ENCODE results near the gene ABCC2.
"Not testable (repeated sequence)": the region's sequence is repeated elsewhere in the genome, so short reads cannot be mapped to it uniquely, and the experiment has no call there.

ABCC2 gene

DNA sequence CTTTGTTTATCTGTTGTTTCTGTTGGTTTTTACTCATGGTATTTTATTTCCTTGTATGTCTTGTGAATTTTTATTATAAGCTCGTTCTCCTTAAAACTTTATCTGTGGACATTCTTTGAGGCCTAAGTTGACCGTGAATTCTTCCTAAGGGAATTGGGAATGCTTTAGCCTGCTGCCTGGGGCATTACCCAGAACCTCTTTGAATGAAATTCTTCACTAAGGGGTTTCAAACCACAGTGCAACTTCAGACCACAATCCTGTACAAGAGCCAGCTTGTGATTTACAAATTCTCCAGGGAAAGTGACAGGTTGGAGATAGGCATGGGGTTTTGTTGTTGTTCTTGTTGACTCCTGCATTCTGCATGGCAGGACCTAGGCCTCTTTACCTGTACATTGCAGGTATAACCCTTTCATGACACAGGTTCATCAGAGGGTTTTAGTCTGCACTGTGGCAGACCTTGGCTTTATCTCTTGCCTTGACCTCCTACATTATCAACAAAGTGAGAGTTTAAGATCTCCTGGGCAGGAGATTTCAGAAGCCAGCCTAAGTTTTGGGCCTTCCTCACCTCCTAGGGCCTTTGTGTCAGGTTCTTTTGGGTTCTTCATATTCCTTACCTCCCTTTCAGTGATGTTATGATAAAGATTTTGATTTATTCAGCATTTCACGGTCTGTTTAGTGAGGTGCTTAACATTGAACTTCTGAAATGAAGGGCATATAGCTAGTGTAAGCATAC is 70.2 kb downstream of the ABCC2 start:
- no peak for DNase-seq (ENCODE audit: low read depth in 2 of 2)

DNA sequence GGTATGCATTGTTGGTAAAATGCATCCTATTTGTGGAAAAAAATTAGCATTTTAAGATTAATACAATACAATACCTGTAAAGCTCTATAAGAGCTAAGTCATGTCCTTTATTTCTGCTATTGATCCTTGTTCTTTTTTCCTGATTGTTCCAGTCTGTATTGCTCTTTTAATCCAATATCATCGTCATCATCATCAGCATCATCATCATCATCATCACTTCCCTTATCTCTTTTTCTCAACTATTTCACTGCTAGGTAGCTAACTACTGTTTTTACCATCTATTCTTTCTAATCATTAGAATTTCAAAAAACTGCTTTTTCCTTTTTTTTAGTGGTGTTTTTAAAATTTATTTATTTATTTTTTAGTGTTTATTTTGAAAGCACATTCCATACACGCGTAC is 71.2 kb downstream of the ABCC2 start:
- DNase-seq (ENCODE audit: low read depth in 2 of 2) = no peak

DNA sequence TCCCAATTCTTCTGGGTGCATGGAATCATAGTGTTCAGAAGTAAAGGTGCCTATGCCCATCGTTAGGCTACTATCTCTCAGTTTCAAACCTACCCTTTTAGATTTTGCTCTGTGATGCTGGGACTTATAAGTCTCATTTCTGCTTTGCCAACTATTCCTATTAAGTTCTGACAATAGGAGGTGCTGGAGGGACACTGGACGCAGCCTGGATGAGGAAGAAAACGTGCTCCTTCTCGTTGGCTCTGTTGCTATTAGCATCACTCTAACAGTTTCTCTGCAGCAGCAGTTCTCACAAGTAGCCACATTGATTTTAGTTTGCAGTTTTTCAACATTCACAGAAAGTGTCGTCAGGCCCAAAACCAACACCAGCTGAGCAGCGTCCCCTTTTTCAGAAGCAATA is 72.4 kb downstream of the ABCC2 start:
- DNase-seq (ENCODE audit: low read depth in 2 of 2) = no peak

DNA sequence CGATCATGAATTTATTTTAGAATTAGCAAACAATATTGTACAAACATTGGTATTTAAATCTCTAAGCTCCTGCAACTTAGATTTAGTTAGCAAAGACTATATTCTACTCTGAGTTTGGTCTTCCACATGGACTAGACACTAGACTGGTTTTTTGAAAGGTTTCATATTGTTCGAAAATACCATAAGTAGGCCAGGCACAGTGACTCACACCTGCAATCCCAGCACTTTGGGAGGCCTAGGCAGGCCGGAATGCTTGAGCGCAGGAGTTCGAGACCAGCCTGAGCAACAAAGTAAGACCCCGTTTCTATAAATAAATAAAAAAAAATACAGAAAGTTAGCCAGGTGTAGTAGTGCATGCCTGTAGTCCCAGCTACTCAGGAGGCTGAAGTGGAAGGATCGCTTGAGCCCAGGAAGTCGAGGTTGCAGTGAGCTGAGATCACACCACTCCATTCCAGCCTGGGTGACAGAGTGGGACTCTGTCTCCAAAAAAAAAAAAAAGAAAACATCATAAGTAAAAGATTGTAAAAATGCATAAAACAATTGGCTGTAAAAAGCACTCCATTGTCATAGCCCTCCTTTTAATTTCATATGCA is 73.1 kb downstream of the ABCC2 start:
- DNase-seq (ENCODE audit: low read depth in 2 of 2) = no peak

- DNase-seq (ENCODE audit: low read depth in 2 of 2) = no peak
These were observed 76.4 kb downstream of the ABCC2 start for GRCh38 chr10:99858849-99859248.

GRCh38 chr10:99859585-99859984 is 77.1 kb downstream of the ABCC2 start:
- no peak for DNase-seq (ENCODE audit: low read depth in 2 of 2)

- no peak for DNase-seq (ENCODE audit: low read depth in 2 of 2)
These were observed 78.0 kb downstream of the ABCC2 start for GRCh38 chr10:99860466-99860865.

GRCh38 chr10:99863535-99864240 is 81.2 kb downstream of the ABCC2 start:
- DNase-seq (ENCODE audit: low read depth in 2 of 2) = not testable (repeated sequence)

DNA sequence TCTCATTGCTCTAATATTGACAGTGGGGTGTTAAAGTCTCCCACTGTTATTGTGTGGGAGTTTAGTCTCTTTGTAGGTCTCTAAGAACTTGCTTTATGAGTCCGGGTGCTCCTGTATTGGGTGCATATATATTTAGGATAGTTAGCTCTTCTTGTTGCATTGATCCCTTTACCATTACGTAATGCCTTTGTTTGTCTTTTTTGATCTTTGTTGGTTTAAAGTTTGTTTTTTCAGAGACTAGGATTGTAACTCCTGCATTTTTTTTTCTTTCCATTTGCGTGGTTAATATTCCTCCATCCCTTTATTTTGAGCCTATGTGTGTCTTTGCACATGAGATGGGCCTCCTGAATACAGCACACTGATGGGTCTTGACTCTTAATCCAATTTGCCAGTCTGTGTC is 84.8 kb downstream of the ABCC2 start:
- DNase-seq (ENCODE audit: low read depth in 2 of 2) = not testable (repeated sequence)

DNA sequence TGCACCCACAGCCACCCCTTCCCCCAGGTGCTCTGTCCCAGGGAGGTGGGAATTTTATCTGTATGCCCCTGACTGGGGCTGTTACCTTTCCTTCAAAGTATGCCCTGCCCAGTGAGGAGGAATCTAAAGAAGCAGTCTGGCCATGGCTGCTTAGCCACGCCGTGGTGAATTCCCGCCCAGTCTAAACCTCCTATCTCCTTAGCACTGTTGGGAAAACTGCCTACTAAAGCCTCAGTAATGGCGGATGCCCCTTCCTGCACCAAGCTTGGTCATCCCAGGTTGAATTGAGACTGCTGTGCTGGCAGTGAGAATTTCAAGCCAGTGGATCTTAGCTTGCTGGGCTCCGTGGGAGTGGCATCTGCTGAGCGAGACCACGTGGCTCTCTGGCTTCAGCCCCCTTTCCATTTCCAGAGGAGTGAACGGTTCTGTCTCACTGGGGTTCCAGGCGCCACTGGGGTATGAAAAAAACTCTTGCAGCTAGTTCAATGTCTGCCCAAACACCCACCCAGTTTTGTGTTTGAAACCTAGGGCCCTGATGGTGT is 87.2 kb downstream of the ABCC2 start:
- DNase-seq (ENCODE audit: low read depth in 2 of 2) = no peak

DNA sequence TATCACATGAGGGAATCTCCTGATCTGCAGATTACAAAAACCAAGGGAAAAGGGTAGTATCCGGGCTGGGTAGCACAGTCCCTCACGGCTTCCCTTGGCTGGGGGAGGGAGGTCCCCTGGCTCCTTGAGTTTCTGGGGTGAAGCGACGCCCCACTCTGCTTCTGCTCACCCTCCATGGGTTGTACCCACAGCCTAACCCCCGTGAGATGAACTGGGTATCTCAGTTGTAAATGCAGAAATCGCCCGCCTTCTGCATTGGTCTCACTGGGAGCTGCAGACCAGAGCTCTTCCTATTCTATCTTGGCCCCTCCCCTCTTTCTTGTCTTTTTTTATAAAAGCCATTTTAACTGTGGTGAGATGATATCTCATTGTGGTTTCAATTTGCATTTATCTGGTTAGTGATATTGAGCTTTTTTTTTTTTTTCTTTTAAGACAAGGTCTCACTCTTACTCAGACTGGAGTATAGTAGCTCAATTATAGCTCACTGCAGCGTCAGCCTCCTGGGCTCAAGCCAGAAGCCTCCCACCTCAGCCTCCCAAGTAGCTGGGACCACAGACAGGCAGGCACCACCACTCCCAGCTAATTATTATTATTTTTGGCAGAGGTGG is 87.8 kb downstream of the ABCC2 start:
- DNase-seq (ENCODE audit: low read depth in 2 of 2) = no peak

DNA sequence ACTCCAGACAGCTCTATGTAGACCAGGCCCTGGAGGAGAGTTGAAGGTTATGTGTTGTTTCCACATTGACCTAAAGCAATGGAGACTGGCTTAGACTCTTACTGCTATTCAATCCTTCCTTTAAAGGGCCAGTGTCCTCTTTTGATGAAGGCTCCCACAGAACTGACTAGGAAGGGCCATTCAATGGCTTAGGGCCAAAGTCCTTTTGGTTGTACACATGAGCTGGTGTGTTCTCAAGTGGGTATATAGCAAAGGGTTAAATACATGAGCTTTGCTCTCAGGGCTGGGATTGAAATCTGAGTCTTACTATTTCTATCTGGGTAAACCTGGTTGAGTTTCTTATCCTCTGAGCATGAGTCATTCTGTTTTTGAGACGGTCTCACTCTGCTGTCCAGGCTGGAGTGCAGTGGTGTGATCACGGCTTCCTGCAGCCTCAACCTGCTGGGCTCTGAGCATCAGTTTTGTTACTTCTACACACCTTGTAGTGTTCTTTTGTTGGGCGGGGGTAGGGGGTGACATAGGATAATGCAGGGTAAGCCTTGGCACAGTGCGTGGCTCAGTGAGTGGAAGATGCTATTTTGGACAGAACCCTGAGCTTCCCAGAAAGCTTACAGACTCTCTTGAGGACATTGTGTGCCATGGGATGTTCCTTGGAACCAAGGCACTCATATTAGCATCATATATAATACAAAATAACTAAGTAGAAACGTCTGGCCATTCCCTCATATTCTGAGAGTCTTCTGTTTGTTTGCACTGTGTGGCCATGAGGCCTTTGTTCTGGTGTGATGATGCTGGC is 90.1 kb downstream of the ABCC2 start:
- DNase-seq (ENCODE audit: low read depth in 2 of 2) = no peak

- no peak for DNase-seq (ENCODE audit: low read depth in 2 of 2)
These were observed 91.4 kb downstream of the ABCC2 start for GRCh38 chr10:99873846-99874245.

DNA sequence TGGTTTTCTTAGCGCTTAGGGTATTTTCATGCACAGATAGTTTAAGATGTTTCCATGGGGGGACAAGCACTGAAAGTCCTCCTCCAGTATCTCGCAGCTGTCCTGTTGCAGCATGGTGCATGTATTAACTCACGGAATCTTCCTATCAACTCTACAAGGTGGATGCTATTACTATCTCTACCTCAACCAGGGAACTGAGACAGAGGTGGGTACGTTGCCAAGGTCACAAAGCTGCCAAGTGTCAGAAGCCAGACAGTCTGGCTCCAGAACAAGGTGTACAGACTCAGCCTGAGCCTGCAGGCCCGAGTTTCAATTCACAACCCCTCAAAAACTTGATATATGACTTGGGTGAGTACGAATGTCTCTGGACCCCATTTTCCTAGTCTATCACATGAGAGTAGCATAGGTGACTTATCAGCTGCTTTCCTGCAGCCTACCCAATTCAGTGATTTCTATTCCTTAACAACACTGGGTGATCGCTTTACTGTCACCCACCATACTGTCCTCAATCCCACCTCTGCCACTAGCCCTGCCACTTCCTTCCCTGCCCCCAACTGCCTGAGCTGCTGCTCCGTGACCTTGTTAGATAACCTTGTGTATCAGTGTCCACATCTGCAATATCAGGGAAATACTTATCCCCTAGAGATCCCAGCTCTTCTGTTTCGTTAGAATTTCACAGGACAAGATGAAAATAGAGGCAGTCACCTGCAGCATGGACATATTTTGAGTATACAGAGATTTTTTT is 92.1 kb downstream of the ABCC2 start:
- no peak for DNase-seq (ENCODE audit: low read depth in 2 of 2)

- no peak for DNase-seq (ENCODE audit: low read depth in 2 of 2)
These were observed 93.0 kb downstream of the ABCC2 start for GRCh38 chr10:99875473-99875872.

GRCh38 chr10:99880080-99880835 is 97.8 kb downstream of the ABCC2 start:
- no peak for DNase-seq (ENCODE audit: low read depth in 2 of 2)

DNA sequence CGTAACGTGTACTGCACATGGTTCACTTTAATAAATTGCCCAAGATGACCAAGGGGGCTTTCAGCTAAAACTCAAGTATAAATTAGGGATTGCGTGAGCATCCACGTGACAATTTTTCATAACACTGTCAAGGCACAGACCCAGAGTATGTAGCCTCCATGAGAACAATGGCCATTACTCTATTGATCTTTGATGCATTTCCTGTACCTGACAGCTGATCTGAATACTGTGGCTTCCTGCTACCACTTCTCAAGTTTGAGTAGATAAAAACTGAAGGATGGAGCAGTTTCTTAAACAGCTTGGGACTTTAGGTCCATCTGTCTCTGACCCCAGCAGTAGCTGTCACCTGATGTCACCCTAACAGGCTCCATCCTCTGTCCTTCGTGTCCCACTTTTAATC is 98.9 kb downstream of the ABCC2 start:
- no peak for DNase-seq (ENCODE audit: low read depth in 2 of 2)

GRCh38 chr10:99883523-99883922 is 101.1 kb downstream of the ABCC2 start:
- no peak for DNase-seq (ENCODE audit: low read depth in 2 of 2)

GRCh38 chr10:99888622-99889021 is 106.2 kb downstream of the ABCC2 start:
- DNase-seq (ENCODE audit: low read depth in 2 of 2) = no peak

- no peak for DNase-seq (ENCODE audit: low read depth in 2 of 2)
These were observed 112.2 kb downstream of the ABCC2 start for GRCh38 chr10:99894613-99895012.
